Activated naive CD4-positive, alpha-beta T cell treated with anti-CD3 and anti-CD28 coated beads for 36 hours (primary cell): ENCODE measurements around the gene DCXR. TPM values are rescaled to one million over a fixed set of nuclear protein-coding genes. Genes with fewer than 3 reads are reported as not detected.
A peak's percentile ranks its signal among the peaks of the same experiment; 100 is the strongest.

Experiments
- CTCF ChIA-PET: fragments of 350-600 bp; sonication (Branson Sonifier 250); formaldehyde crosslinking; loops from one replicate; lab custom pipeline; 2021; ENCODE audit warnings: antibody characterized with exemption; lab: Charles Lee
- DNase-seq: peaks from one replicate; pipeline ENCODE4 v3.0.0-alpha.2; 2020
- H3K27ac Mint-ChIP-seq: one replicate; pipeline ENCODE4 v1.8.0; 2021; ENCODE audit warnings: mild to moderate bottlenecking, mixed read lengths
- H3K27me3 Mint-ChIP-seq: one replicate; pipeline ENCODE4 v1.8.0; 2021; ENCODE audit warnings: low read depth, mixed read lengths
- H3K36me3 Mint-ChIP-seq: one replicate; pipeline ENCODE4 v1.8.0; 2021; ENCODE audit warnings: low read depth, mixed read lengths
- H3K4me1 Mint-ChIP-seq: one replicate; pipeline ENCODE4 v1.8.0; 2021; ENCODE audit warnings: low read depth, mixed read lengths
- H3K4me3 Mint-ChIP-seq: one replicate; pipeline ENCODE4 v1.8.0; 2021; ENCODE audit warnings: mild to moderate bottlenecking, moderate library complexity, mixed read lengths
- H3K9me3 Mint-ChIP-seq: one replicate; pipeline ENCODE4 v1.8.0; 2021; ENCODE audit warnings: mixed read lengths
- intact Hi-C: fragments of 100-400 bp; cut with micrococcal nuclease; formaldehyde crosslinking; loops from one replicate; pipeline ENCODE4 v1.15.1; 2023
- total RNA-seq, 2 experiments: library from RNA; stranded (reverse); gene quantifications; one replicate each; pipeline ENCODE4 v1.2.3, GENCODE V29; 2021

DCXR gene
- total RNA-seq, 2 experiments from 2014 or later = 139 to 146 TPM

DNA sequence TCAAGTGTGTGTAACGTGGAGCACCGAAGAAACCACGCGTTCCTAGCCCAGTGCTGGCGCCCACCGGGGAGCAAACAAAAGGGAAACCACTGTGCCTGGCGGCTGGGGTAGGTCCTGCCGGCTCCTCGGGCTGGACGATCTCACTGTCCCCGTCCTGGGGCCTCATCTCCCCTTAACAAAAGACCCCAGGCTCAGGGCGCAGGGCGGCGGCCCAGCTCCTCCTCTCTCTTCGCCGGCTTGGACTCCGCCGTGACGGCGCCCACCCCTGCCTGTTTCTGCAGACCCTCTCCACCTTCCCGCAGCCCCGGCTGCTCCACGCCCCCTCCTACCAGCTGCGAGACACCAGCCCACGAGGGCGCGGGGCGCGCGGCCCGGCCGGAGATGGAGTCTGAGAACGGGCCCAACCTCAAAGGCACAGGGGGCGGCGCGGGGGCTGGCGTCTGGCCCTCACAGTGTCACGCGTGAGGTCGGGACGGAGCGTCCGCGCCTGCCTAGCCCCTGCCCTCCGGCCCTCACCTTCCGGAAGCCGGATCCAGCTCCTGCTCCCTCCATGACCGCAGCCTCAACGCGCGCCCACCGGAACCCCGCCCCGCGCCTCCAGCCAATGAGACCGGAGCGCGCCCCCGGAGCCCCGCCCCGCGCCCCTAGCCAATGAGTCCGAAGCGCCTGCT is 15.1 kb downstream of the DCXR start, which contains the start of gene CENPX:
CENPX (minus strand) TSS at position 569 of the 671 bp plus-strand sequence; CDS start at position 552, 17 bp downstream.
- Mint-ChIP-seq H3K27me3 (no peaks in the 10 kb centered on the region), H3K27ac (peak within 1 kb of the TSS; percentile 36), H3K4me1 (peaks cover 22% of the 10 kb centered on the region), H3K4me3 (peak within 1 kb of the TSS; percentile 86), H3K9me3 (no peaks in the 10 kb centered on the region), H3K36me3 (peaks cover 14% of the 10 kb centered on the region)
- no peak for DNase-seq
- CTCF ChIA-PET = interaction anchor here (0.9 to 7.3 kb wide), 7 partner anchors 9 to 95 kb away, joined by 3 to 95 read pairs (median 3); partner anchors contain the start of genes DCXR, MAFG and NOTUM
- intact Hi-C loops = loop anchor here (1.0 to 10.0 kb wide), 3 partner anchors 54 to 508 kb away; partner anchors contain the start of genes ACTG1 and P4HB

DNA sequence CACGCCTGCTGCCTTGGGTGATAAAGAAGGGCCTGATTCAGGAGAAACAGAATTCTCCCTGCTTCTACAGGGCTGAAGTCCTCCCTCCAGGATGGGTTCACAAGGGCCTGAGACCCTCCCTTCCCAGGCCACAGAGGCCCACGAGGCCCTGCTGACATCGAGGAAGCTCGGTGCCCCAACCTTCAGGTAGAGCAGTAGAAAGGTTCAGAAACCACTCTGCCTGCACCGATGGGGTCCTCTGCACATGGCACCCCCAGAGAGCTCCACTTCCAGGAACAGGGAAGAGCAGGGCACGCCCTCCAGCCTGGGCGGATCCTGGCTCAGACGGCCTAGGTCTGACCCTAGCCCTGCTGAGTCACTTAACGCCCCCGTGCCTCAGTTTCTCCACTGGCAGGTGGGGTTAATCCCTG is 15.6 kb downstream of the DCXR start:
- Mint-ChIP-seq H3K4me3 (peak overlapping the region; percentile 86), H3K27ac (peak overlapping the region; percentile 36), H3K27me3 (no peaks in the 10 kb centered on the region), H3K4me1 (peaks cover 22% of the 10 kb centered on the region), H3K36me3 (peaks cover 10% of the 10 kb centered on the region), H3K9me3 (no peaks in the 10 kb centered on the region)
- CTCF ChIA-PET = interaction anchor here (0.9 to 7.3 kb wide), 8 partner anchors 7 to 94 kb away, joined by 3 to 95 read pairs (median 3); partner anchors contain the start of genes DCXR, MAFG and NOTUM
- intact Hi-C loops = loop anchor here (1.0 to 10.0 kb wide), 4 partner anchors 53 to 507 kb away; partner anchors contain the start of genes ACTG1 and P4HB
- no peak for DNase-seq

DNA sequence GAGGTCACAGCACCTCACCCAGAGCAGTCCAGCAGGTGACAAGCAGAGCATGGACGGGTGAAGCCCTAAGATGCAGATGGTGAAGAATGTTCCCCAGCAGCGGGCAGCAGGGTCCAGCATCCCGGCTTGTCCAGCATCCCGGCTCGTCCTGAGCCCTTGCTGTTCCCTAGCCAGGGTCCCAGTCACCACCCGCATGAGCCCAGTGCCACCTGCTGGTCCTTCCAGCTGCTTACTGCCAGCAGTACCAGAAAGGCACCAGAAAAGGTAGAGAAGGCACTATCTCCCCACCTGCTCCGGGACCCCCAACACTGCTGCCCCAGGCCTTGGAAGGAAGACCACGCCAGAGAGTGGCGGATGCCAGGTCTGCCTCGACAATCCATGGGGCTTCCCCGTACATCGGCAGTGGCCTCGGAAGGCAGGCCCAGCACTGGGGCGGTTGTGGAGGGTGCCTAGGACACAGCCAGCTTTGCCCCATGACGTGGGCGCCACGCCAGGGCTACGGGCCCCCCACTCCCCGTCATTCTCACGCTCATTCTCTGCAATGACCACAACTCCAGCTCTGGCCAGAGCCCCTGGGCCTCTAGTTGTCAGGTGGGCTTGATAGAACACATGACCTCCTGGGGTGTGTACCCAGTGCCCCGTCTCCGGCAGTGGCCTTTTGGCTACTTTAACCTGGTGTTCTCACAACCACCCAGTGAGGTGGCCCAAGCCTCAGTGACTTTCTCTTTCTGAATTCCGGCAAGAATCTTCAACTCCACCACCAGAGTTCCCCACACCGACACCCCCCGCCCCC is 16.2 kb downstream of the DCXR start:
- Mint-ChIP-seq H3K27me3 (no peaks in the 10 kb centered on the region), H3K27ac (peak overlapping the region; percentile 36), H3K4me1 (peaks cover 22% of the 10 kb centered on the region), H3K36me3 (peaks cover 10% of the 10 kb centered on the region), H3K9me3 (no peaks in the 10 kb centered on the region), H3K4me3 (peak overlapping the region; percentile 86)
- intact Hi-C loops = loop anchor here (1.0 to 10.0 kb wide), 2 partner anchors 62 to 507 kb away; partner anchors contain the start of gene ACTG1
- CTCF ChIA-PET = interaction anchor here (0.6 to 7.3 kb wide), 12 partner anchors 8 to 258 kb away, joined by 3 to 95 read pairs (median 4); partner anchors contain the start of genes DCXR and NOTUM
- peak; percentile 82 for DNase-seq

DNA sequence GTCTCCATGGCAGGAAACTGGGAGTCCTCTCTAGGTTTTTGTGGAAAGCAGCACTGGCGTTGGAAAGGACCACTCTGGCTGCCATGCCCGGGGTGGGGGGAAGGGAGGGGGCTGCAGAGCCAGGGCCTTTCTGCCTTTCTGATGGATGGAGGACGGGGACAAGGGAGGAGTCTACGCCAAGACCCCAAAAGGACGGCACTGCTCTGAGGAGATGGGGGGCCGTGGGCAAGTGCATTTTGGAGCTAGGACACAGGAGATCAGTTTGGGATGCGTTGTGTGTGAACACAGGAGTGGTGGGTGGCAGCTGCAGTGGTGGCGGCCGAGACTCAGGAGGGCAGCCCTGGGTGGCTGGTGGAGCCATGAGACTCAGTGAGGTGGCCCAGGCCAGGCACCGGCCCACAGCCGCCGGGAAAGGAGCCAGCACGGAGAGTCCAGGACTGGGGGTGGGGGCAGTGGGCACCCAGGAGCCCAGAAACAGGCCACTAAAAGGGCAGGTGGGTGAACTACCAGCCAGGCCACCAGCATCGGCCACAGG is 16.9 kb downstream of the DCXR start:
- Mint-ChIP-seq H3K27ac (no peak overlapping the region), H3K4me1 (peaks cover 22% of the 10 kb centered on the region), H3K9me3 (no peaks in the 10 kb centered on the region), H3K27me3 (no peaks in the 10 kb centered on the region), H3K4me3 (no peak overlapping the region), H3K36me3 (peaks cover 10% of the 10 kb centered on the region)
- intact Hi-C loops = loop anchor here (1.0 to 10.0 kb wide), 2 partner anchors 61 to 506 kb away; partner anchors contain the start of gene ACTG1
- CTCF ChIA-PET = interaction anchor here (0.6 to 7.3 kb wide), 16 partner anchors 9 to 259 kb away, joined by 3 to 95 read pairs (median 4); partner anchors contain the start of gene NOTUM
- DNase-seq = no peak

DNA sequence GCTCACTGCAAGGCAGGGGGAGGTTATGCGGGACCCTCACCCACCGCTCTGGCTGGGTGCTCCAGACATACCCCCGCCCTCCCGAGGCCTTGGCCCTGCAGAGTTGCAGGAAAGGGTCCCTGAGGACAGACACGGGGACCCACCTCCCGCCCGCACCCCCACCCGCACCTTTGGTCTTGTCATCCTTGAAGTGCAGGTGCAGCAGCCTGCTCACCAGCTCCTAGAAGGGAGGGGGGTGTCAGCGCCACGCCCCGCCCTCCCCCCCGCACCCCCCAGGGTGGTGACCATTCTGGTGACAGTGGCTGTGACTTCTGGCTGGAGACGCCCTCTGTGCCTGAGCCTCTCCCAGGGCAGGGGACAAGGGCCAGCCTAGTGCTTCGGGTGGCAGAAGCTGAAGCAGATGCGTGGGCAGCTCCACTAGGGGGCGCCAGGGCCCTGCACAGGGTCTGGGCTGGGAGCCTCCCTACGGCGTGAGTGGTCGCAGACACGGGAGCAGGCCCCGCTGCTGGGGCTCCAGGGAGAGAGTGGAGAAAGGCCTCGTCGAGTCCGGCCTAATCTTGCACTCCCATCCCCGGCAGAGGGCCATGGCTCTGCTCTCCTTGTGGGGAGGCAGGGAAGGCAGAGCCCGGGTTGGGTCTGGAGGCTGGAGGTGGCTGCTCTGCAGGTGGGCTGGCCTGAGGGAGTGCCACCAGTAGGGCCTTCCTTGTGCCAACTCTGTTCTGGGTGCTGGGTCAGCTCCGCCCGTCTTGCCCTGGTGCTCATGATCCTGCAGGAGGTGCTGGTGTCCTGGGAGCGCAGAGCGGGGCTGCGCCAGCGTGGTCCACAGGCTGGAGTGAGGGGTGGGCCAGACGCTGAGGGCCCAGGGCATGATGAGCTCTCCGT is 17.6 kb downstream of the DCXR start:
- no peak overlapping the region for H3K27ac Mint-ChIP-seq
- intact Hi-C loops = loop anchor here (10.0 kb wide), 1 partner anchor 505 kb away; the partner anchor contains the start of gene ACTG1
- H3K9me3 Mint-ChIP-seq = no peaks in the 10 kb centered on the region
- H3K27me3 Mint-ChIP-seq = no peaks in the 10 kb centered on the region
- H3K4me3 Mint-ChIP-seq = no peak overlapping the region
- CTCF ChIA-PET = interaction anchor here (0.8 to 7.3 kb wide), 15 partner anchors 9 to 150 kb away, joined by 3 to 95 read pairs (median 4); partner anchors contain the start of gene NOTUM
- peaks cover 22% of the 10 kb centered on the region for H3K4me1 Mint-ChIP-seq
- peaks cover 10% of the 10 kb centered on the region for H3K36me3 Mint-ChIP-seq
- peak; percentile 76 for DNase-seq

DNA sequence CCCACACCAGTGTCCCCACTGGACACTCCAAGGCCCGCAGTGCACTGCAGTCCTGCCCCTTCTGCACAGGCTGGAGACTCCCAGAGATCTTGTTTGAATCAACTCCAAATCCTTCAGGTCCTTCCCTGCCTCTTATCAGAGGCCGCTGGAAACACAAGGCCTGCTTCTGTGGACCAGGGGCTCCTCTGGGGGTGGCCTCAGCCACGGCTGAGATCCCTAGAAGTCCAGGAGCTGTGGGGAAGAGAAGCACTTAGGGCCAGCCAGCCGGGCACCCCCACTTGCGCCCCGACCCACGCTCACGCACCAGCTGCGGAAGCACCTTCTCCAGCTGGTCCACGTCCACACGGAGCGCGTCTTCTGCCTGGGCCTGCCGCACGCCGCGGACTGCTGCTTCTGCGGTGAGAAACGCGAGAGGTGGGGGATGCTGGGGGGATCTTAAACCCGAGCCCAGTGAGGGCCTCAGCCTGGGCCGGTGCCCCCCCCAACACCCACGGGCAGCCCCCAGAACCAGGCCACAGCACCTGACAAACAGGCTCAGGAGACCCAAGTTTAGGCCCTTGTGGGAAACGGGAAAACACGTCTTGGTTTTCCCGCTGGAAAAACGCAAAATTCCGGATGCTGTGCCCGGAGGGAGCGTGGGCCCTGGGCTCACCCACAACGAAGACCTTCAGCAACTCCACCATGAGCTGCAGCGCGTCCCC is 18.4 kb downstream of the DCXR start:
- DNase-seq = no peak
- no peaks in the 10 kb centered on the region for H3K27me3 Mint-ChIP-seq
- peaks cover 10% of the 10 kb centered on the region for H3K36me3 Mint-ChIP-seq
- intact Hi-C loops = no loop called here
- H3K9me3 Mint-ChIP-seq = no peaks in the 10 kb centered on the region
- H3K27ac Mint-ChIP-seq = no peak overlapping the region
- H3K4me3 Mint-ChIP-seq = no peak overlapping the region
- CTCF ChIA-PET = interaction anchor here (0.8 to 7.3 kb wide), 12 partner anchors 10 to 150 kb away, joined by 3 to 95 read pairs (median 4); partner anchors contain the start of gene NOTUM
- H3K4me1 Mint-ChIP-seq = peaks cover 21% of the 10 kb centered on the region

DNA sequence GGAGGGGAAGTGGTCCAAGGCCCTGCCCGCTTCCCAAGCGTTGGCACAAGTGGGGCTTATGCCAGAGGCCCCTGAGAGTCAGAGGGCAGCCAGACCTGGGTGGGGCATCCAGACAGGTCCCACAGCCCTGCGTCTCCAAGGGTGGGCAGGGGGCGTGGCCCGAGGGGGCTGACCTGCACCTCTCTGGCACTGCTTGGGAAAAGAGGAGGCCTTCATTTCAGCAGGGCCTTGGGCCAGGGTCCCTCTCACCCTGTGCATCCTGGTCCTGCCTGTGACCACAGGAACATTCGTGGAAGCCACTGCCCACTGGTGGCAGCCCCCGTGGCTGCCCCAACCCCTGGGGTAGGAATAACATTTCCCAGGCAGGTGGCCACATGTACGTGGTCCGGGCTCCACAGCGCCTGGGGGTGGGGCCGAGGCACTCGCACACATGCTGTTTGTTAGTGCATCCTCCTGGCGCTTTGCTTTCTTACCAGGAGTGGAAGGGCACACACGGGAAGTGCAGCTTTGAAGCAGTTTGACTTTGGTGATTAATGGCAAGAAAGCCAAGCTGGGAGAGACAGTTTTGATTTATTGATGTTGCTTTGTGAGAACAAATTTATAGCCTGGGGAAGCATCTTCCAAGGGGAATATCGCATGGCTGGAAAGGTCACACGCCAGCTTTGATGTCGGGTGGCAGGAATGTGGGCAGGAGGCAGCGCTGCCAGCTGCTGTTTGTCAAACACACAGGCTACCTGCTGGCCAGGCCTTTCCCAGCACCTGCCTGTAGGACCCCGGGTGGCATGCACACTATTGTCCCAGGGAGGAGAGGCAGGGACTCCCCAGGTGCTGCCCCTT is 19.1 kb downstream of the DCXR start:
- Mint-ChIP-seq H3K9me3 (no peaks in the 10 kb centered on the region), H3K27me3 (no peaks in the 10 kb centered on the region), H3K36me3 (peaks cover 10% of the 10 kb centered on the region), H3K27ac (no peak overlapping the region), H3K4me3 (no peak overlapping the region), H3K4me1 (peaks cover 16% of the 10 kb centered on the region)
- CTCF ChIA-PET = interaction anchor here (1.0 to 7.3 kb wide), 2 partner anchors 57 to 59 kb away, joined by 4 to 95 read pairs; partner anchors contain the start of gene NOTUM
- no peak for DNase-seq
- intact Hi-C loops = no loop called here

DNA sequence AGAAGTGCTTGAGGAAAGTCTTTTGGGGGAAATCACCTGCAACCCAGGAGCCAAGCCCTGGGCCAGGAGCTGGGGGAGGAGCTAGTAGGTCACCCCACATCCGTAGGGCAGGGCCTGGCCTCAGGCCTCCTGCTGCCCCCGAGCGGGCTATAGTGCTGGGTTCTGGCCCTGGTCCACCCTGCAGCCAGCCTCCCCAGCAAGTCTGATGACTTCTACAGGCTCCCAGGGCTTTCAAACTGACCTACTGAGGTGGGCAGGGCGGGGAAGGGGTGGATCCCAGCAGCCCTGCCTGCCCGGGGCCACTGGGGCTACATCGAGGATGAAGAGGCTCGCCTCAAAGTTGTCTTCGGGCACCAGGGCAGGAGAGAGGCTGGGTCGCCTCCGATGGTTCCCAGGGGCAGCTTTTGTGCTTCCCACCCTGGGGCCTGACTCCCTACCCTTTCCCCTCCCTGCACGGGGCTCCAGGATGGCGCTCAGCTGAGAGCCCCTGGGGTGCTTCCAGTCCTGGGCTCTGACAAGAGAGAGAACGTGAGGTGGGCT is 19.8 kb downstream of the DCXR start:
- Mint-ChIP-seq H3K4me3 (no peak overlapping the region), H3K27me3 (no peaks in the 10 kb centered on the region), H3K27ac (no peak overlapping the region), H3K36me3 (peaks cover 10% of the 10 kb centered on the region), H3K4me1 (peaks cover 16% of the 10 kb centered on the region), H3K9me3 (no peaks in the 10 kb centered on the region)
- no peak for DNase-seq
- CTCF ChIA-PET = interaction anchor here (1.0 kb wide), 1 partner anchor 58 kb away, joined by 4 read pairs; no protein-coding TSS in a partner anchor
- intact Hi-C loops = no loop called here

DNA sequence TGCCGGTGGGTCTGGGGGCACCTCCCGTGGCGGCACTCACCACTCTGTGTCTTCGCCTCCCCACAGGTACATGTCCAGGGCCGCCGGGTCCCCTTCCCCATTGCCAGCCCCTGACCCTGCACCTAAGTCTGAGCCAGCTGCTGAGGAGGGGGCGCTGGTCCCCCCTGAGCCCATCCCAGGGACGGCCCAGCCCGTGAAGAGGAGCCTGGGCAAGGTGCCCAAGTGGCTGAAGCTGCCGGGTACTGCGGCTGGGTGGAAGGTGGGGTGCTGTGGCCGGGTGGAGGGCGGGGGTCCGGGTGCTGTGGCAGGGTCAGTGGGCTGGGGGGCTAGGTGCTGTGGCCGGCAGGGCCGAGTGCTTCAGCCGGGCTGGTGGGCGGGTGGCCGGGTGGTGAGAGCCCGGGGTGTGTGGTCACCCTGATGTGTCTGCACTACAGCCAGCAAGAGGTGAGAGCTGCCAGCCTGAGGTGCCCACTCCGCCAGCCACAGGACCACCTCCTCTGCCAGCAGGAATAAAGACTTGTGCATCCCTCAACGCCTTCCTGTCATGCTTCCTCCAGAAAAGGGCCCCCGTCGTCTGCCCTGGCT is 20.5 kb downstream of the DCXR start:
- Mint-ChIP-seq H3K4me3 (no peak overlapping the region), H3K4me1 (peaks cover 16% of the 10 kb centered on the region), H3K36me3 (peaks cover 10% of the 10 kb centered on the region), H3K27ac (no peak overlapping the region), H3K9me3 (no peaks in the 10 kb centered on the region), H3K27me3 (no peaks in the 10 kb centered on the region)
- CTCF ChIA-PET = interaction anchor here (1.0 kb wide), 1 partner anchor 57 kb away, joined by 4 read pairs; no protein-coding TSS in a partner anchor
- intact Hi-C loops = no loop called here
- DNase-seq = no peak
